Measurements from ENCODE around the gene SOX9. TPM values are rescaled to one million over a fixed set of nuclear protein-coding genes. Genes with fewer than 3 reads are reported as not detected.

Gene SOX9
- total RNA-seq, 4 donors from 2014 or later: 15.5 to 32.6 (median 23.3) TPM

DNA sequence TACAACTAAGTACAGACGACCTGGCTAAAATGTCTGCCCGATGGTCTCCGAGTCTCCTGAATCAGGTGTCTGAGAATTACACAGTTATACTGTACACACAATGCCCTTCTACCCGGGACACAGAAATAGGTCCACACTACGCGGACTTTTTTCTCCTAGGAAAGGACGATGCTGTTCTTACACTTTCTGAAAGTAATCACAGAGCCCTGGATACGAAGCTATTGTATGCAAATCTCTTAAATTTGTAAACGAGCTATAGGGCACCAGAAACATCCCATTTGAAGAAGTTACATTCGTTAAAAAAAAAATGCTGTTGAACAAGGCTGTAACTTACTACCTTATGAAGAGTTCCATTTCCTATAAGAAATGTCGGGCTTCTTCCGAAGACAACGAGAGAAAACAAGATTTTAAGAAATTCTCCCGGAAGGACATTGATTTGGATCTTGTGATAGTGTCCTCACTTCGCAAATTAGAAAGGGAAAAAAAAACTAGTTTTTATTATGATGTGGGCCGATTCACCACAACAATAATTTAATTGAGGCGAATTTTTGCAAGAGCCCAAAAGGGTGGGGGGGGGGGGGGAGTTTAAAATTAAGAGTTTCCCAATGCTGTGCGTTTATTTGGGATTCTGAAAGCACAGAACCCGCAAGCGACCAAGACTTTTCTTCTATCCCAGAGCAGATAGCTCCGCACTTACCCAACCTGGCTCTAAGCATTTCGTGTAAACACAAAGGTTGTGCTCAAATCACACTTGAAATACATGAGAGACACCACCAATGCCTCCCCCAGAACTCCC, 1.5 kb upstream of the SOX9 start:
- Histone ChIP-seq H3K27me3 (no peaks in the 10 kb centered on the region), H3K4me3 (replicated peaks in 1 of 3) (peak overlapping the region in 1 of 3 donors; percentile 81), H3K4me1 (peaks cover 12 to 30% of the 10 kb centered on the region in 2 donors), H3K36me3 (peaks cover 0 to 8% of the 10 kb centered on the region in 2 donors), H3K27ac (peak overlapping the region in 2 of 3 donors; percentile 82 to 88), H3K9me3 (no peaks in the 10 kb centered on the region)
- intact Hi-C loops (cut with DNase I): loop anchor here (5.0 kb wide), 1 partner anchor 647 kb away; no protein-coding TSS in a partner anchor
- TF ChIP-seq POLR2A (IDR thresholded peaks at IDR 0.05): no peak
- TF ChIP-seq, protein P1, sequence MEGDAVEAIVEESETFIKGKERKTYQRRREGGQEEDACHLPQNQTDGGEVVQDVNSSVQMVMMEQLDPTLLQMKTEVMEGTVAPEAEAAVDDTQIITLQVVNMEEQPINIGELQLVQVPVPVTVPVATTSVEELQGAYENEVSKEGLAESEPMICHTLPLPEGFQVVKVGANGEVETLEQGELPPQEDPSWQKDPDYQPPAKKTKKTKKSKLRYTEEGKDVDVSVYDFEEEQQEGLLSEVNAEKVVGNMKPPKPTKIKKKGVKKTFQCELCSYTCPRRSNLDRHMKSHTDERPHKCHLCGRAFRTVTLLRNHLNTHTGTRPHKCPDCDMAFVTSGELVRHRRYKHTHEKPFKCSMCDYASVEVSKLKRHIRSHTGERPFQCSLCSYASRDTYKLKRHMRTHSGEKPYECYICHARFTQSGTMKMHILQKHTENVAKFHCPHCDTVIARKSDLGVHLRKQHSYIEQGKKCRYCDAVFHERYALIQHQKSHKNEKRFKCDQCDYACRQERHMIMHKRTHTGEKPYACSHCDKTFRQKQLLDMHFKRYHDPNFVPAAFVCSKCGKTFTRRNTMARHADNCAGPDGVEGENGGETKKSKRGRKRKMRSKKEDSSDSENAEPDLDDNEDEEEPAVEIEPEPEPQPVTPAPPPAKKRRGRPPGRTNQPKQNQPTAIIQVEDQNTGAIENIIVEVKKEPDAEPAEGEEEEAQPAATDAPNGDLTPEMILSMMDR (IDR thresholded peaks at IDR 0.05): no peak
- no peak for DNase-seq
- 50 to 52% methylated on average over 22 of the region's 22 CpGs for WGBS, 2 donors

DNA sequence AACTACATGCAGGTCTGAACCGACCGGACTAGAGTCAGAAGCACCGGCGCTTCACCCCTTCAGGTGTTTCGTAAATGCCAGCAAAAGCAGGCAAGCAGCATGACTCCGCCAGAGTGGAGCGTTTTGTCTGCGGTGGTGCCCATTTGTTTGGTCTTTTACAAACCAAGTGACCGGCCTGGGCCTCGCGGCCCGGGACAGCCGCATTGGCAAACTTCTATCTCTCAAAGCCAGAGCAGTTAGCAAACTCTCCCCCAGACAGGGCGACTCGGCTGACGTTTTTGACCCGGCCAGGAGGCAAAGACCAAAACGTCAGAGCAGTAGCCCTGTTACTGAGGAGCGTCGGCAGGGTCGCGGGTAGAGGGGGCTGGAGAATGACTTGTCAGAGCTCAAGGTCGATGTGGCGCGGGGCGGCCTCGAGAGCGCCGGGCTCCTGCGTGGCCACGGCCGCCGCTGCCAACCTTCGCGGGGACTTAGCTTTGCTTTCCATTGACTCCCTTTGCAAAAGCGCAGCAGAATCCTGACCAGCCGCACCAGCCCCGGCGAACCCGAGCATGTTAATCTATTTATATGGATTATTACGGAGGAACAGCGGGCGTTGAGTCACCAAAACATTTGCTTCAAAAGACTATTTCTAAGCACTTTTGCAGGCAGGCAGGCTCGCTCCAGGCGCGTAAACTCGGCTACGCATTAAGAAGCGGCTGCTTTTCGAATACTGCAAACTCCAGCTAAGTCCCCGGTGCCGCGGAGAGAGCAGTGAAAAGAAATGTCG, 763 bp upstream of the SOX9 start:
- intact Hi-C loops (cut with DNase I): loop anchor here (5.0 to 10.0 kb wide), 2 partner anchors 425 to 648 kb away; no protein-coding TSS in a partner anchor
- no peaks in the 10 kb centered on the region for H3K9me3 ChIP-seq
- 9 to 12% methylated on average over 38 to 51 of the region's 54 CpGs for WGBS, 2 donors
- peak overlapping the region; percentile 80 to 88 (median 82) for H3K27ac ChIP-seq
- no peaks in the 10 kb centered on the region for H3K27me3 ChIP-seq
- peak overlapping the region in 2 of 3 donors; percentile 46 to 81 for H3K4me3 ChIP-seq (replicated peaks in 1 of 3)
- H3K4me1 ChIP-seq: peaks cover 20 to 32% of the 10 kb centered on the region in 2 donors
- peak; percentile 59 to 63 for DNase-seq
- H3K36me3 ChIP-seq: peaks cover 0 to 8% of the 10 kb centered on the region in 2 donors
- TF ChIP-seq, protein P1 (IDR thresholded peaks at IDR 0.05): no peak
- TF ChIP-seq POLR2A (IDR thresholded peaks at IDR 0.05): peak in 1 of 2 donors; percentile 45

DNA sequence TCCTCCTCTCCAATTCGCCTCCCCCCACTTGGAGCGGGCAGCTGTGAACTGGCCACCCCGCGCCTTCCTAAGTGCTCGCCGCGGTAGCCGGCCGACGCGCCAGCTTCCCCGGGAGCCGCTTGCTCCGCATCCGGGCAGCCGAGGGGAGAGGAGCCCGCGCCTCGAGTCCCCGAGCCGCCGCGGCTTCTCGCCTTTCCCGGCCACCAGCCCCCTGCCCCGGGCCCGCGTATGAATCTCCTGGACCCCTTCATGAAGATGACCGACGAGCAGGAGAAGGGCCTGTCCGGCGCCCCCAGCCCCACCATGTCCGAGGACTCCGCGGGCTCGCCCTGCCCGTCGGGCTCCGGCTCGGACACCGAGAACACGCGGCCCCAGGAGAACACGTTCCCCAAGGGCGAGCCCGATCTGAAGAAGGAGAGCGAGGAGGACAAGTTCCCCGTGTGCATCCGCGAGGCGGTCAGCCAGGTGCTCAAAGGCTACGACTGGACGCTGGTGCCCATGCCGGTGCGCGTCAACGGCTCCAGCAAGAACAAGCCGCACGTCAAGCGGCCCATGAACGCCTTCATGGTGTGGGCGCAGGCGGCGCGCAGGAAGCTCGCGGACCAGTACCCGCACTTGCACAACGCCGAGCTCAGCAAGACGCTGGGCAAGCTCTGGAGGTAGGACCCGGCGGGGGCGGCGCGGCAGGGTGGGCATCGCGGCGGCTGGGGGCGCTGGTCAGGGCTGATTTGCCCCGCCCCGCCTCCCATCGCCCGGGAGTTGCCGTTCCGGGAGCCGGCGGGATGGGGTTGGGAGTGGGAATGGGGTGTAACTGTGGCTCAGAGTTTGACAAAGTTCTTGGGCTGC, 567 bp downstream of the SOX9 start:
- peak overlapping the region; percentile 91 to 97 (median 95) for H3K27ac ChIP-seq
- no peaks in the 10 kb centered on the region for H3K27me3 ChIP-seq

DNA sequence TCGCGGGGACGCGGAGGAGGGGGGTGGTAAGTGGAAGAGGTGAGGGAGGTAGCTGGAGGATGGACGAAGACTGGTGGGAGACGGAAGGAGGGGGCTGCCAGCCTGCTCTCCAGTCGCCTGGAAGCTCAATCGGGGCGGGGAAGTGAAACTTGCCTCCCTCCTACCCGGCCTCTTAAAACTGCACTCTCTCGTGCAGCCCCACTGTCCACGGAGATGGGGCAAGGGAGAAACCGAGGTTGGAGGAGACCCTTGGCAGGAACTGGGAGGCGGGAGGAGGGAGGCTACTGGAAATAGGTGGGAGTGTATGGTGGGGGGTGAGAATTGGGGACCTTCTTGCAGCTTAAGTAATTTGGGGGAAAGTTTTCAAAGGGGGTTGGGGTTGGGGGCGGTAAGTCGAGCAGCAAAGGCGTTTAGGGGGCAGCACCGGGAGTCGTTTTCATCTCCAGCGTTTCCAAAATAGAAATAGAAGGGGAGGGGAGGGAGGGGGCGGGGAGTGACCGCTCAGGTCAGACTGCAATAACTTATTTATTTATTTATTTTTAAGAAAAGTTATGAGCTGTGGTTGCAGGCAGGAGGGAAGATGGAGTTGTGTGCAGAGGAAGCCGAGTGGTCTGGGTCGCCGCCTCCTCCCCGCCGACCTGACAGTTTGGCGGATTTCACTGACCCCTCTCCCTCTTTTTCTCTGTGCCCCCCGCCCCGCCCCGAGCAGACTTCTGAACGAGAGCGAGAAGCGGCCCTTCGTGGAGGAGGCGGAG, 1.4 kb downstream of the SOX9 start:
- H3K9me3 ChIP-seq: no peaks in the 10 kb centered on the region
- H3K36me3 ChIP-seq: peaks cover 0 to 8% of the 10 kb centered on the region in 2 donors
- intact Hi-C loops (cut with DNase I): loop anchor here (10.0 kb wide), 1 partner anchor 423 kb away; no protein-coding TSS in a partner anchor
- WGBS, 2 donors: 2% methylated on average over 35 to 36 of the region's 36 CpGs
- peak overlapping the region; percentile 81 to 83 (median 83) for H3K4me3 ChIP-seq (replicated peaks in 1 of 3)
- peaks cover 36 to 42% of the 10 kb centered on the region in 2 donors for H3K4me1 ChIP-seq
- TF ChIP-seq, protein P1 (IDR thresholded peaks at IDR 0.05): no peak
- no peak for TF ChIP-seq POLR2A (IDR thresholded peaks at IDR 0.05)
- no peaks in the 10 kb centered on the region for H3K27me3 ChIP-seq
- peak overlapping the region; percentile 91 to 97 (median 95) for H3K27ac ChIP-seq
- DNase-seq: no peak

More for the DNA sequence above, 567 bp downstream of the SOX9 start:
- Histone ChIP-seq H3K4me3 (replicated peaks in 1 of 3) (peak overlapping the region; percentile 81 to 83 (median 83)), H3K9me3 (no peaks in the 10 kb centered on the region), H3K4me1 (peaks cover 29 to 41% of the 10 kb centered on the region in 2 donors), H3K36me3 (peaks cover 0 to 8% of the 10 kb centered on the region in 2 donors)
- WGBS, 2 donors: 0 to 4% methylated on average over 28 to 35 of the region's 88 CpGs
- peak; percentile 70 to 73 for DNase-seq
- intact Hi-C loops (cut with DNase I): loop anchor here (10.0 kb wide), 1 partner anchor 423 kb away; no protein-coding TSS in a partner anchor
- TF ChIP-seq POLR2A (IDR thresholded peaks at IDR 0.05): peak in 1 of 2 donors; percentile 44
- TF ChIP-seq, protein P1 (IDR thresholded peaks at IDR 0.05): peak in 2 of 6 experiments; percentile 5 to 27

Data from thyroid gland (tissue), 4 donors.